A549 (cell line): ENCODE data around the gene DDX47. TPM values are rescaled to one million over a fixed set of nuclear protein-coding genes. Genes with fewer than 3 reads are reported as not detected.

Experiments used
- ATAC-seq, 2 experiments: fragments of 200-7000 bp in 1 of 2; fragments of >200 bp in 1 of 2; cut with Nextera tagmentation in 1 of 2; cut with Tn5 transposase in 1 of 2; 3 replicates each; pipeline versions ENCODE4 v1.8.0 to v1.9.1; 2018 to 2020; ENCODE audit warnings: mild to moderate bottlenecking in 1 of 2, moderate library complexity in 1 of 2
- CTCF ChIA-PET: fragments of 300-600 bp; sonication (Branson Sonifier 250); formaldehyde crosslinking; extraction: SDS; loops from one replicate; lab custom pipeline; 2021; ENCODE audit warnings: antibody characterized with exemption, inconsistent platforms; lab: Yijun Ruan, JAX
- POLR2A ChIA-PET: fragments of 350-600 bp; formaldehyde crosslinking; extraction: SDS; loops from one replicate; lab custom pipeline; 2021; ENCODE audit warnings: antibody characterized with exemption, inconsistent platforms; lab: Yijun Ruan, JAX
- DNase-seq, 2 experiments: peaks; one replicate each; pipeline versions ENCODE4 v3.0.0 to v3.0.0-alpha.2; 2011 to 2016; ENCODE audit warnings: low read depth in 1 of 2, low spot score in 1 of 2
- FAIRE-seq: peaks from 2 replicates; lab custom pipeline; 2011; peaks lifted over from hg19 to GRCh38; lab: Jason Lieb, UNC
- H3K27ac ChIP-seq, 2 experiments: fragments of >200 bp; sonication (Bioruptor Twin); formaldehyde crosslinking; 3 replicates each; pipeline ENCODE4 v1.5.1; 2016 to 2017
- H3K4me1 ChIP-seq: fragments of >200 bp; sonication (Bioruptor Twin); formaldehyde crosslinking; 3 replicates; pipeline ENCODE4 v1.6.1; 2016
- H3K4me2 ChIP-seq: fragments of >200 bp; sonication (Bioruptor Twin); formaldehyde crosslinking; 3 replicates; pipeline ENCODE4 v1.6.1; 2016
- H3K4me3 ChIP-seq: fragments of >200 bp; sonication (Bioruptor Twin); formaldehyde crosslinking; 3 replicates; pipeline ENCODE4 v1.5.1; 2016
- H3K9me3 ChIP-seq: fragments of >200 bp; sonication (Bioruptor Twin); formaldehyde crosslinking; 3 replicates; pipeline ENCODE4 v1.6.1; 2016
- BHLHE40 ChIP-seq: IDR thresholded peaks from 2 replicates; pipeline ENCODE4 v1.6.1; 2012; ENCODE audit warnings: low read depth, low read length, inconsistent platforms
- CHD2 ChIP-seq: fragments of 150-350 bp; IDR thresholded peaks from 2 replicates; pipeline ENCODE4 v1.6.1; 2014; ENCODE audit warnings: low read length; ENCODE audit not compliant: partially characterized antibody
- CHD4 ChIP-seq: fragments of 200-600 bp; sonication (generic); IDR thresholded peaks from 2 replicates; pipeline ENCODE4 v1.6.1; 2016; ENCODE audit warnings: antibody characterized with exemption, mild to moderate bottlenecking, borderline replicate concordance
- EHF ChIP-seq: fragments of 250-450 bp; sonication (Bioruptor Pico); IDR thresholded peaks from 2 replicates; pipeline ENCODE4 v1.5.0; 2020; ENCODE audit warnings: mild to moderate bottlenecking
- EHMT2 ChIP-seq: fragments of 200-600 bp; sonication (generic); IDR thresholded peaks from 2 replicates; pipeline ENCODE4 v1.6.1; 2016; ENCODE audit warnings: antibody characterized with exemption, low read depth, mild to moderate bottlenecking, moderate library complexity
- EP300 ChIP-seq, 2 experiments: fragments of >200 bp; sonication (Bioruptor Twin); formaldehyde crosslinking; IDR thresholded peaks; 2 replicates in 1 of 2; 3 replicates in 1 of 2; pipeline ENCODE4 v1.6.1; 2016 to 2017
- FOSB ChIP-seq: fragments of 250-450 bp; sonication (Bioruptor Pico); IDR thresholded peaks from 2 replicates; pipeline ENCODE4 v1.5.0; 2020; ENCODE audit warnings: mild to moderate bottlenecking, moderate library complexity
- FOXS1 ChIP-seq: fragments of 250-450 bp; sonication (Bioruptor Pico); IDR thresholded peaks from 2 replicates; pipeline ENCODE4 v1.5.0; 2020; ENCODE audit warnings: mild to moderate bottlenecking, moderate library complexity
- HDAC2 ChIP-seq: fragments of 200-600 bp; sonication (generic); IDR thresholded peaks from 2 replicates; pipeline ENCODE4 v1.6.1; 2016
- HEYL ChIP-seq: fragments of 250-450 bp; sonication (Bioruptor Pico); IDR thresholded peaks from 2 replicates; pipeline ENCODE4 v1.8.0; 2021; ENCODE audit warnings: mild to moderate bottlenecking, moderate library complexity
- HOXB5 ChIP-seq: fragments of 250-450 bp; sonication (Bioruptor Pico); IDR thresholded peaks from 2 replicates; pipeline ENCODE4 v1.5.0; 2020; ENCODE audit warnings: mild to moderate bottlenecking, moderate library complexity
- KDM1A ChIP-seq: fragments of 200-600 bp; sonication (generic); IDR thresholded peaks from 2 replicates; pipeline ENCODE4 v1.6.1; 2016; ENCODE audit warnings: low read depth, mild to moderate bottlenecking
- MAX ChIP-seq: IDR thresholded peaks from 2 replicates; pipeline ENCODE4 v1.6.1; 2012
- MAZ ChIP-seq: fragments of 150-350 bp; IDR thresholded peaks from 2 replicates; pipeline ENCODE4 v1.6.1; 2014; ENCODE audit warnings: antibody characterized with exemption, low read depth, low read length, borderline replicate concordance
- NPAS2 ChIP-seq: fragments of 250-450 bp; sonication (Bioruptor Pico); IDR thresholded peaks from 2 replicates; pipeline ENCODE4 v1.8.0; 2022; ENCODE audit warnings: mild to moderate bottlenecking, moderate library complexity, borderline replicate concordance
- NR3C1 ChIP-seq: fragments of >200 bp; sonication (Bioruptor Twin); formaldehyde crosslinking; IDR thresholded peaks from 3 replicates; pipeline ENCODE4 v1.6.1; 2017
- PBX3 ChIP-seq: IDR thresholded peaks from 2 replicates; pipeline ENCODE4 v1.6.1; 2012
- PHF8 ChIP-seq: fragments of 200-600 bp; sonication (generic); IDR thresholded peaks from 2 replicates; pipeline ENCODE4 v1.6.1; 2016; ENCODE audit warnings: low read depth, mild to moderate bottlenecking, antibody characterized with exemption, moderate library complexity, borderline replicate concordance
- POLR2AphosphoS2 ChIP-seq: conservative IDR thresholded peaks from 2 replicates; pipeline ENCODE4 v1.6.1; 2012; ENCODE audit warnings: low read length, improper control_type of control experiment, inconsistent platforms
- RAD21 ChIP-seq, 2 experiments: fragments of >200 bp in 1 of 2; sonication (Bioruptor Twin) in 1 of 2; formaldehyde crosslinking in 1 of 2; IDR thresholded peaks in 1 of 2; conservative IDR thresholded peaks in 1 of 2; 2 replicates in 1 of 2; 3 replicates in 1 of 2; pipeline ENCODE4 v1.6.1; 2012 to 2018; ENCODE audit warnings: inconsistent platforms in 1 of 2
- REST ChIP-seq: fragments of 200-600 bp; sonication (generic); IDR thresholded peaks from 2 replicates; pipeline ENCODE4 v1.6.1; 2016; ENCODE audit warnings: antibody characterized with exemption, mild to moderate bottlenecking, moderate library complexity
- RFX5 ChIP-seq: fragments of 450-650 bp; IDR thresholded peaks from 2 replicates; pipeline ENCODE4 v1.7.1; 2014; ENCODE audit warnings: antibody characterized with exemption, mild to moderate bottlenecking, moderate library complexity
- SMC3 ChIP-seq: fragments of >200 bp; sonication (Bioruptor Twin); formaldehyde crosslinking; IDR thresholded peaks from 3 replicates; pipeline ENCODE4 v1.6.1; 2018; ENCODE audit warnings: inconsistent platforms
- USF2 ChIP-seq: fragments of 450-650 bp; IDR thresholded peaks from 2 replicates; pipeline ENCODE4 v1.6.1; 2014; ENCODE audit warnings: antibody characterized with exemption
- ZC3H11A ChIP-seq: fragments of 450-650 bp; IDR thresholded peaks from 2 replicates; pipeline ENCODE4 v1.6.1; 2014; ENCODE audit warnings: antibody characterized with exemption, mild to moderate bottlenecking
- ZFP36 ChIP-seq: fragments of 450-650 bp; IDR thresholded peaks from 2 replicates; pipeline ENCODE4 v1.6.1; 2014; ENCODE audit warnings: borderline replicate concordance; ENCODE audit not compliant: partially characterized antibody
- WGBS: methylation state at CpG from one replicate; pipeline ENCODE4 v1.1.6; 2017; ENCODE audit errors: missing lambda C conversion rate; 5-methylcytosine and 5-hydroxymethylcytosine counted together
- polyA plus RNA-seq, 4 experiments: library from polyadenylated mRNA; depleted of rRNA in 3 of 4; stranded (reverse); fragments of >200 nt; fragmentation: RNase III in 1 of 4; extraction: RNeasy Plus Mini Kit Qiagen cat#74134 plus additional on column Dnase treatment in 1 of 4; gene quantifications; 2 replicates in 3 of 4; 3 replicates in 1 of 4; pipeline ENCODE4 v1.2.3, GENCODE V29; 2011 to 2017

DDX47 gene
- polyA plus RNA-seq, 2 of the 4 experiments (the other 2 are of a cell fraction) = 81.6 to 144 TPM

- TF ChIP-seq HOXB5 (CRISPR knock-in tag) (no peak), FOXS1 (CRISPR knock-in tag) (no peak), MAZ (no peak), FOSB (no peak), CHD4 (no peak), ZC3H11A (no peak), HEYL (no peak), HDAC2 (no peak), EP300 (IDR thresholded peaks at IDR 0.05) (peak in 1 of 2 experiments; percentile 72; a peak in 2 of 5 replicates), KDM1A (no peak), EHMT2 (no peak), SMC3 (no peak)
Observed at GRCh38 chr12:12823300-12823699, 10.2 kb downstream of the DDX47 start (continued).

GRCh38 chr12:12823811-12824210 is 10.7 kb downstream of the DDX47 start:
- Histone ChIP-seq H3K27ac (peak overlapping the region; percentile 63 to 68), H3K4me2 (peak overlapping the region; percentile 56), H3K9me3 (no peaks in the 10 kb centered on the region), H3K4me3 (no peak overlapping the region), H3K4me1 (peaks cover 59% of the 10 kb centered on the region)
- CTCF ChIA-PET = interaction anchor here (0.9 to 9.0 kb wide), 7 partner anchors 10 to 160 kb away, joined by 3 to 78 read pairs (median 4); partner anchors contain the start of gene GPRC5A
- FAIRE-seq (no peak), DNase-seq (no peak), ATAC-seq (no peak)
- TF ChIP-seq CHD4 (no peak), BHLHE40 (no peak), RAD21 (conservative IDR thresholded peaks at IDR 0.05 in 1 of 2, IDR thresholded peaks at IDR 0.05 in 1 of 2) (no peak), REST (no peak), USF2 (no peak), MAX (no peak), MAZ (no peak), ZFP36 (no peak), RFX5 (no peak), POLR2AphosphoS2 (no peak), KDM1A (no peak), PHF8 (no peak), CHD2 (no peak), NR3C1 (no peak), NPAS2 (CRISPR knock-in tag) (no peak), PBX3 (no peak), EP300 (IDR thresholded peaks at IDR 0.05) (no peak), EHF (CRISPR knock-in tag) (no peak)
- 89% methylated on average over 5 of the region's 5 CpGs for WGBS
- POLR2A ChIA-PET = interaction anchor here (1.5 kb wide), 1 partner anchor 68 kb away, joined by 4 read pairs; the partner anchor contains the start of gene GPRC5A
